SU-DHL-6 (cell line): Measurements from ENCODE around the gene R3HDM2.

Source experiments
- CTCF ChIP-seq: fragments of 200-600 bp; sonication (generic); IDR thresholded peaks from one replicate; pipeline ENCODE4 v1.5.1; 2017; ENCODE audit warnings: antibody characterized with exemption, mild to moderate bottlenecking, low read length, moderate library complexity; ENCODE audit not compliant: insufficient read depth, poor library complexity, severe bottlenecking
- EZH2phosphoT487 ChIP-seq: fragments of 200-600 bp; sonication (generic), shearing (Covaris generic); conservative IDR thresholded peaks from 2 replicates; pipeline ENCODE4 v1.6.1; 2018; ENCODE audit warnings: mild to moderate bottlenecking, antibody characterized with exemption, low read length, moderate library complexity, mixed read lengths

GRCh38 chr12:57223191-57224165 is 207.4 kb downstream of the R3HDM2 start:
- TF ChIP-seq CTCF (no peak), EZH2phosphoT487 (no peak)
